Sigmoid colon (tissue), 7 donors: ENCODE data around the gene ZBTB40. TPM values are rescaled to one million over a fixed set of nuclear protein-coding genes. Genes with fewer than 3 reads are reported as not detected.

ENCODE experiments used
- DNase-seq: peaks from one replicate; pipeline ENCODE4 v3.0.0-alpha.2; 2019
- H3K27ac ChIP-seq, 4 donors: fragments of 200-600 bp; sonication (generic); one replicate each; pipeline ENCODE4 v1.5.1; 2016 to 2019; ENCODE audit warnings: mild to moderate bottlenecking in 1 of 4
- H3K27me3 ChIP-seq, 3 donors: fragments of 200-600 bp; sonication (generic); one replicate each; pipeline ENCODE4 v1.5.1; 2019; ENCODE audit warnings: mild to moderate bottlenecking in 1 of 3
- H3K36me3 ChIP-seq, 4 donors: fragments of 200-600 bp; sonication (generic); one replicate each; pipeline ENCODE4 v1.5.1; 2016 to 2019
- H3K4me1 ChIP-seq, 4 donors: fragments of 200-600 bp; sonication (generic); one replicate each; pipeline ENCODE4 v1.5.1; 2017 to 2019
- H3K4me3 ChIP-seq, 4 donors: fragments of 200-600 bp; sonication (generic); one replicate each; pipeline ENCODE4 v1.5.1; 2017 to 2019; ENCODE audit warnings: mild to moderate bottlenecking in 2 of 4, moderate library complexity in 1 of 4
- H3K9me3 ChIP-seq, 4 donors: fragments of 200-600 bp in 3 of 4; sonication (generic) in 3 of 4; one replicate each; pipeline versions ENCODE4 v1.5.1 to v1.6.1; 2013 to 2019
- EP300 ChIP-seq, 4 donors: sonication (generic); formaldehyde crosslinking; IDR thresholded peaks; one replicate each; pipeline ENCODE4 v1.6.1; 2017; ENCODE audit warnings: antibody characterized with exemption in 4 of 4
- POLR2A ChIP-seq, 2 donors: fragments of 450-650 bp; IDR thresholded peaks; one replicate each; pipeline ENCODE4 v1.6.1; 2016; ENCODE audit warnings: antibody characterized with exemption in 2 of 2, mild to moderate bottlenecking in 2 of 2, moderate library complexity in 2 of 2
- POLR2AphosphoS5 ChIP-seq, 4 donors: sonication (generic); formaldehyde crosslinking; IDR thresholded peaks; one replicate each; pipeline ENCODE4 v1.6.1; 2017; ENCODE audit warnings: antibody characterized with exemption in 4 of 4
- WGBS, 2 donors: extraction: QIAGEN DNeasy Blood & Tissue Kit; methylation state at CpG; one replicate each; pipeline ENCODE4 v1.1.7; 2013; 5-methylcytosine and 5-hydroxymethylcytosine counted together
- intact Hi-C: fragments of 100-400 bp; cut with DNase I; formaldehyde crosslinking; loops from one replicate; pipeline ENCODE4 v1.15.1; 2023
- polyA plus RNA-seq, 3 donors: library from polyadenylated mRNA; stranded (reverse); fragments of 200-250 nt; gene quantifications; one replicate each; pipeline ENCODE4 v1.2.3, GENCODE V29; 2013
- total RNA-seq, 4 donors: library from RNA; depleted of rRNA; stranded (reverse); fragments of >200 nt; gene quantifications; one replicate each; pipeline ENCODE4 v1.1.0, GENCODE V29; 2016
- TF ChIP-seq, protein P1 (sequence below), 4 experiments: fragments of 450-650 bp in 3 of 4; fragments of 200-600 bp in 1 of 4; IDR thresholded peaks; one replicate each; pipeline ENCODE4 v1.5.1; 2016 to 2019; ENCODE audit warnings: antibody characterized with exemption in 4 of 4, mild to moderate bottlenecking in 3 of 4, moderate library complexity in 2 of 4
- donor health status: healthy with polysubstance abuse.
- donor health status: Bipolar disorder and iron deficiency.
- donor health status: healthy.

Gene ZBTB40
- total and polyA plus RNA-seq, 7 donors, result 1.8 to 22.2 (median 14.3) TPM

DNA sequence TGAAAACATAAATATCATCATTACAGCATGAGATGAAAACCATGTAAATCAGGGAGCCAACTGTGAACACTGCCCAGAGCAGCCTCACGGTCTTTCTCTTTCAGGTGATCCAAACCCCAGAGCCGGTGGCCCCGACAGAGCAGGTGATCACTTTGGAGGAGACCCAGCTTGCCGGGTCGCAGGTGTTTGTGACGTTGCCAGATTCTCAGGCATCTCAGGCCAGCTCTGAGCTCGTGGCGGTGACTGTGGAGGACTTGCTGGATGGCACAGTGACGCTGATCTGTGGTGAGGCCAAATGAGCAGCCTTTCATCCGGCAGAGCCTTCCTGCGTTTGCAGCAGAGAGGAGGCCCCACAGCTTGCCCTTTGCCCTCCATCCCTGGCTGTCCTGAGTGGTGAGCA lies 74.4 kb downstream of the ZBTB40 start:
- H3K4me1 ChIP-seq, result peaks cover 0 to 24% (median 17%) of the 10 kb centered on the region in 4 donors
- peaks cover 15 to 68% (median 49%) of the 10 kb centered on the region in 4 donors for H3K36me3 ChIP-seq

DNA sequence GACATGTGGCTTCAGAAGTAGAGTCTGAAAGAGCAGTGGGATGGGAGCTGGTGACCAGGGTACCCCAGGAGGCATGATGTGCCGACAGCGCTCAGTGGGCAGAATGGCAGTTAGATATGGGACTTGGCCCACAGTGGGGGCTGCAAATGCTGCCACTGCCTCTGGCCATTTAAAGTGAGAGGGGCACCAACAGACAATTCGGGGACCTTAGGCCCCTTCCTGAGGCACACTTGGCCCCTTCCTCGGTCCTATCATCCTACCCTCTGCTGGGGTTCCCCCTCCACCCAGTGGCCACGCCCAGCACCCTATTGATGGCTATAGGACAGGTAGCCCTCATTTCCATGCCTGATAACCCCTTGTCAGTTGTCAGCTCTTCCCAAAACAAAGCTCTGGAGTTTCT lies 75.0 kb downstream of the ZBTB40 start:
- intact Hi-C loops, result no loop called here
- WGBS, 2 donors, result 86 to 93% methylated on average over 5 of the region's 5 CpGs
- no peak for TF ChIP-seq POLR2AphosphoS5 (IDR thresholded peaks at IDR 0.05)
- TF ChIP-seq, protein P1, sequence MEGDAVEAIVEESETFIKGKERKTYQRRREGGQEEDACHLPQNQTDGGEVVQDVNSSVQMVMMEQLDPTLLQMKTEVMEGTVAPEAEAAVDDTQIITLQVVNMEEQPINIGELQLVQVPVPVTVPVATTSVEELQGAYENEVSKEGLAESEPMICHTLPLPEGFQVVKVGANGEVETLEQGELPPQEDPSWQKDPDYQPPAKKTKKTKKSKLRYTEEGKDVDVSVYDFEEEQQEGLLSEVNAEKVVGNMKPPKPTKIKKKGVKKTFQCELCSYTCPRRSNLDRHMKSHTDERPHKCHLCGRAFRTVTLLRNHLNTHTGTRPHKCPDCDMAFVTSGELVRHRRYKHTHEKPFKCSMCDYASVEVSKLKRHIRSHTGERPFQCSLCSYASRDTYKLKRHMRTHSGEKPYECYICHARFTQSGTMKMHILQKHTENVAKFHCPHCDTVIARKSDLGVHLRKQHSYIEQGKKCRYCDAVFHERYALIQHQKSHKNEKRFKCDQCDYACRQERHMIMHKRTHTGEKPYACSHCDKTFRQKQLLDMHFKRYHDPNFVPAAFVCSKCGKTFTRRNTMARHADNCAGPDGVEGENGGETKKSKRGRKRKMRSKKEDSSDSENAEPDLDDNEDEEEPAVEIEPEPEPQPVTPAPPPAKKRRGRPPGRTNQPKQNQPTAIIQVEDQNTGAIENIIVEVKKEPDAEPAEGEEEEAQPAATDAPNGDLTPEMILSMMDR (IDR thresholded peaks at IDR 0.05), result no peak
- no peak for TF ChIP-seq POLR2A (IDR thresholded peaks at IDR 0.05)
- no peak for TF ChIP-seq EP300 (IDR thresholded peaks at IDR 0.05)

More for the DNA sequence above, 74.4 kb downstream of the ZBTB40 start:
- H3K27ac ChIP-seq, result no peak overlapping the region
- 87 to 92% methylated on average over 11 of the region's 11 CpGs for WGBS, 2 donors
- H3K27me3 ChIP-seq, result no peaks in the 10 kb centered on the region
- H3K9me3 ChIP-seq, result no peaks in the 10 kb centered on the region
- intact Hi-C loops, result no loop called here
- TF ChIP-seq EP300 (IDR thresholded peaks at IDR 0.05) (no peak), POLR2AphosphoS5 (IDR thresholded peaks at IDR 0.05) (no peak), POLR2A (IDR thresholded peaks at IDR 0.05) (no peak)
- TF ChIP-seq, protein P1 (IDR thresholded peaks at IDR 0.05), result no peak
- no peak overlapping the region for H3K4me3 ChIP-seq
- no peak for DNase-seq

DNA sequence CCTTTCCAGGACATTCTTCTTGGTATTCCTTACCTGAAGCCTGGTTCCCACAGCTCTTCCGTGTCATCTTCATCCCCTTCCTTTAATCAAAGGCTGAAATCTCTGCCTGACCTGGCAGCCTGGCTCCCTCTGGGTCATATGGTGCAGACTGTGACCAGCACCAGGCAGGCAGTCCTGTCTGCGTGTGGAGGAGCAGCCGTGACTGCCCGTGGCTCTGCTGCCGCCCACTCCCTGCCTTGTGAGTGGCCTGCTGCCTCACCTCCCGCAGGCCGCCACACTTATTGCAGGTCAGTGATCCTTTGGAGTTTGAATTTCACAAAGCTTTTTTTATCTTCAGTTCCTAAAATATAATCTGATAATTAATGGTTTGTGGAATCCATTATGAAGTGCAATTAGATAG lies 75.5 kb downstream of the ZBTB40 start:
- Histone ChIP-seq H3K36me3 (peaks cover 15 to 58% (median 39%) of the 10 kb centered on the region in 4 donors), H3K9me3 (no peaks in the 10 kb centered on the region), H3K4me3 (no peak overlapping the region), H3K4me1 (peaks cover 0 to 32% (median 25%) of the 10 kb centered on the region in 4 donors), H3K27me3 (no peaks in the 10 kb centered on the region), H3K27ac (no peak overlapping the region)
- WGBS, 2 donors, result 91 to 94% methylated on average over 7 of the region's 7 CpGs
- TF ChIP-seq POLR2AphosphoS5 (IDR thresholded peaks at IDR 0.05), result no peak
- TF ChIP-seq, protein P1 (IDR thresholded peaks at IDR 0.05), result no peak
- no peak for TF ChIP-seq POLR2A (IDR thresholded peaks at IDR 0.05)
- no peak for TF ChIP-seq EP300 (IDR thresholded peaks at IDR 0.05)
- DNase-seq, result no peak
- intact Hi-C loops, result no loop called here

More for the DNA sequence above, 75.0 kb downstream of the ZBTB40 start:
- Histone ChIP-seq H3K9me3 (no peaks in the 10 kb centered on the region), H3K4me1 (peaks cover 0 to 29% (median 22%) of the 10 kb centered on the region in 4 donors), H3K27ac (no peak overlapping the region), H3K27me3 (no peaks in the 10 kb centered on the region), H3K4me3 (no peak overlapping the region), H3K36me3 (peaks cover 15 to 63% (median 43%) of the 10 kb centered on the region in 4 donors)
- no peak for DNase-seq

DNA sequence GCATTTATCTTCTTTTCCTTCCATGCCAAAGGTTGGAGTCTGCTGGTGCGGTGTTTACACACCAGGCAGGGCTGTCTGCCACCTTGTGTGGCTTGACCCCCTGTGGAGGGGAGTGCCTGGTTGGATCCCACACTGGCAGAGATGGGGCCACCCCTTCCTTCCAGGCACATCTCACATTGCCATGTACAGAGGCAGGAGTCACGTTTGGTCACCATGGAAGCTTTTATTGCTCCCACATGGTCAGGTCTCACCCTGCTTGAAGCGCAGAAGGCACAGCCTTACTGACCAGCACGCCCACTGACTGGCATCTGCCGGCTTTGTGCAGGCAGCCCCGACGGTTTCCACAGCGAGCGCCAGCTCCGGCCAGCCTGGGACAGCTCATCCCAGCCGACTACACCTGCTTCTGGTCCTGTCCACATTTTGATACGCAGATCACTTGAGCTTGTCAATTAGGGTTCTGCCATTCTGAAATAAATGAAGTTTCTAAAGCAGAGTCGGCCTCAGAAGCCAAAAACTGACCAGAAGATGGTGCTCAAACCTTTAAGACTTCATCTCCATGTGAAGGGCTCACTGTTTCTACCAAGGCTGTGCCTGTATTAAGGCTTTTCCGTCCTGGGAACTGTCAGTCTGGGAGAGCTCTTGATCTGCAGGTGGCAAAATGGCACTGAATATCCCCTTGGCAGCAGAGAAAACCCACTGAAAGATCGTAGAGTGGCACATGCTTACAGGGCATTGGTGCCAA lies 76.1 kb downstream of the ZBTB40 start:
- Histone ChIP-seq H3K4me3 (no peak overlapping the region), H3K27ac (no peak overlapping the region), H3K9me3 (no peaks in the 10 kb centered on the region), H3K27me3 (no peaks in the 10 kb centered on the region), H3K36me3 (peaks cover 15 to 52% (median 38%) of the 10 kb centered on the region in 4 donors), H3K4me1 (peaks cover 0 to 32% (median 25%) of the 10 kb centered on the region in 4 donors)
- TF ChIP-seq POLR2A (IDR thresholded peaks at IDR 0.05) (no peak), EP300 (IDR thresholded peaks at IDR 0.05) (no peak), POLR2AphosphoS5 (IDR thresholded peaks at IDR 0.05) (no peak)
- TF ChIP-seq, protein P1 (IDR thresholded peaks at IDR 0.05), result no peak
- no peak for DNase-seq
- intact Hi-C loops, result no loop called here
- WGBS, 2 donors, result 89 to 90% methylated on average over 15 of the region's 15 CpGs
